Skin epidermis (tissue), 12 donors: ENCODE results near the gene LRRC27.

Experiments used
- H3K27ac ChIP-seq, 21 experiments: fragments of 200-600 bp; sonication (generic) in 11 of 21; one replicate each; pipeline ENCODE4 v1.5.0; 2020; ENCODE audit warnings: mild to moderate bottlenecking in 3 of 21, inconsistent platforms in 2 of 21, moderate library complexity in 2 of 21
- H3K4me3 ChIP-seq, 7 experiments: fragments of 200-600 bp; sonication (generic) in 2 of 7; one replicate each; pipeline ENCODE4 v1.5.0; 2020; ENCODE audit warnings: inconsistent platforms in 2 of 7, mild to moderate bottlenecking in 2 of 7, moderate library complexity in 1 of 7

Gene LRRC27

GRCh38 chr10:132299371-132300336, 32.3 kb upstream of the LRRC27 start:
- Histone ChIP-seq H3K27ac (no peak overlapping the region), H3K4me3 (no peak overlapping the region)

GRCh38 chr10:132300582-132300981, 31.4 kb upstream of the LRRC27 start:
- Histone ChIP-seq H3K27ac (no peak overlapping the region), H3K4me3 (no peak overlapping the region)

GRCh38 chr10:132301371-132302330, 30.3 kb upstream of the LRRC27 start:
- Histone ChIP-seq H3K4me3 (no peak overlapping the region), H3K27ac (no peak overlapping the region)

GRCh38 chr10:132302421-132303310, 29.3 kb upstream of the LRRC27 start:
- no peak overlapping the region for H3K27ac ChIP-seq

GRCh38 chr10:132303361-132304115, 28.5 kb upstream of the LRRC27 start:
- H3K27ac ChIP-seq, result no peak overlapping the region
- no peak overlapping the region for H3K4me3 ChIP-seq

More at GRCh38 chr10:132302421-132303310, 29.3 kb upstream of the LRRC27 start:
- no peak overlapping the region for H3K4me3 ChIP-seq

- no peak overlapping the region for H3K4me3 ChIP-seq
- H3K27ac ChIP-seq, result no peak overlapping the region
Measured at GRCh38 chr10:132304756-132305509, 27.1 kb upstream of the LRRC27 start.

- H3K27ac ChIP-seq, result no peak overlapping the region
Measured at GRCh38 chr10:132305654-132306342, 26.2 kb upstream of the LRRC27 start.

GRCh38 chr10:132306343-132306685, 25.7 kb upstream of the LRRC27 start:
- H3K4me3 ChIP-seq, result no peak overlapping the region
- H3K27ac ChIP-seq, result no peak overlapping the region

More at GRCh38 chr10:132305654-132306342, 26.2 kb upstream of the LRRC27 start:
- no peak overlapping the region for H3K4me3 ChIP-seq

- peak overlapping the region; percentile 62 to 84 (median 73) for H3K4me3 ChIP-seq
- H3K27ac ChIP-seq, result peak overlapping the region in 5 of 21 experiments; percentile 2 to 82 (median 17)
Measured at GRCh38 chr10:132306864-132307751, 24.9 kb upstream of the LRRC27 start.

- Histone ChIP-seq H3K4me3 (peak within 1 kb of the TSS; percentile 62 to 84 (median 73)), H3K27ac (peak within 1 kb of the TSS in 20 of 21 experiments; percentile 27 to 87 (median 72))
Measured at GRCh38 chr10:132307823-132308586, 24.0 kb upstream of the LRRC27 start, which contains the start of gene STK32C. STK32C (minus strand) TSS chr10:132307950; CDS start chr10:132307833, 117 bp downstream.

- peak overlapping the region in 20 of 21 experiments; percentile 27 to 87 (median 72) for H3K27ac ChIP-seq
- H3K4me3 ChIP-seq, result peak overlapping the region; percentile 62 to 84 (median 73)
Measured at GRCh38 chr10:132308587-132309470, 23.2 kb upstream of the LRRC27 start.

GRCh38 chr10:132309471-132309865, 22.5 kb upstream of the LRRC27 start:
- Histone ChIP-seq H3K27ac (no peak overlapping the region), H3K4me3 (no peak overlapping the region)

- Histone ChIP-seq H3K4me3 (no peak overlapping the region), H3K27ac (no peak overlapping the region)
Measured at GRCh38 chr10:132309879-132310591, 22.0 kb upstream of the LRRC27 start.
